ENCODE measurements around the gene FA2H. TPM values are rescaled to one million over a fixed set of nuclear protein-coding genes. Genes with fewer than 3 reads are reported as not detected.

Gene FA2H
- total and polyA plus RNA-seq, 10 of the 15 experiments (the other 5 are each of a cell fraction or from before 2014, with no cell fraction given), result 0.05 to 0.73 (median 0.51) TPM; not detected in 3

DNA sequence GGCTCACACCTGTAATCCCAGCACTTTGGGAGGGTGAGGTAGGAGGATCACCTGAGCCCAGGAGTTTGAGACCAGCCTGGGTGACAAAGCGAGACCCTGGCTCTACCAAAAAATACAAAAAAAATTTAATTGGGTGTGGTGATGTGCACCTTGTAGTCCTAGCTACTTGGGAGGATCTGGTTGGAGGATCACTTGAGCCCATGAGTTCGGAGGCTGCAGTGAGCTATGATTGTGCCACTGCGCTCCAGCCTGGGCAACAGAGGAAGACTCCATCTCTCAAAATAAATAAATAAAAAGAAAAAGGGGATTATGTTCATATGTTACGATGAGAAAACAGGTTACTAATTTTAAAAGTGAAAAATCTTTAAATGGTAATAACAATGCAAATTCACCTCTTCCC, 75.0 kb downstream of the FA2H start:
- in situ Hi-C loops (cut with MboI), result loop anchor here (5.0 kb wide), 1 partner anchor 408 kb away; no protein-coding TSS in a partner anchor
- no peak for ATAC-seq

More for the DNA sequence above, 75.0 kb downstream of the FA2H start:
- 4% methylated on average over 4 of the region's 4 CpGs for WGBS (ENCODE audit: insufficient coverage, insufficient replicate concordance, low lambda C conversion rate, missing lambda C conversion rate)
- intact Hi-C loops (cut with micrococcal nuclease; ENCODE audit: unreplicated experiment), result loop anchor here (2.0 kb wide), 1 partner anchor 33 kb away; the partner anchor contains the start of gene RFWD3
- no peak for DNase-seq (ENCODE audit: low read depth, low spot score)
- Histone ChIP-seq H3K9me3 (replicated peaks; ENCODE audit: control insufficient read depth, insufficient read depth, low read length) (no peaks in the 10 kb centered on the region), H3K4me1 (ENCODE audit: control insufficient read depth, insufficient read depth, low read length) (peaks cover 9% of the 10 kb centered on the region), H2AFZ (ENCODE audit: control insufficient read depth, low read depth, low read length) (peak overlapping the region; percentile 94; the same call in 1 of the 2 replicates), H3K36me3 (ENCODE audit: control insufficient read depth in 2 of 2, insufficient read depth in 2 of 2, low read length in 1 of 2) (no peaks in the 10 kb centered on the region), H3K27me3 (replicated peaks in 1 of 2; ENCODE audit: control insufficient read depth in 2 of 2, insufficient read depth in 2 of 2, low read length in 1 of 2) (no peaks in the 10 kb centered on the region), H4K20me1 (ENCODE audit: control insufficient read depth, insufficient read depth) (no peaks in the 10 kb centered on the region), H3K79me2 (ENCODE audit: control insufficient read depth, insufficient read depth, low read length) (peaks cover 11% of the 10 kb centered on the region), H3K27ac (ENCODE audit: control insufficient read depth, insufficient read depth) (peak overlapping the region; percentile 97), H3K4me2 (ENCODE audit: control insufficient read depth, insufficient read depth) (peak overlapping the region; percentile 99), H3K4me3 (peak overlapping the region; percentile 78), H3K9ac (ENCODE audit: control insufficient read depth, insufficient read depth, low read length) (peak overlapping the region; percentile 75)
- CTCF ChIA-PET, result interaction anchor here (0.6 to 5.1 kb wide), 9 partner anchors 9 to 163 kb away, joined by 3 to 54 read pairs (median 5); partner anchors contain the start of gene RFWD3
- no peak for FAIRE-seq
- RAD21 ChIA-PET (ENCODE audit: unreplicated experiment), result interaction anchor here (0.8 to 3.9 kb wide), 7 partner anchors 11 to 948 kb away, joined by 3 to 18 read pairs (median 3); partner anchors contain the start of genes GLG1, KARS1, RFWD3 and TERF2IP
- no TSS peak for BruUV-seq (replicated peaks)
- SMC1A ChIA-PET (ENCODE audit: uncharacterized antibody, unreplicated experiment), result interaction anchor here (0.6 to 5.4 kb wide), 6 partner anchors 9 to 312 kb away, joined by 3 to 26 read pairs (median 4); partner anchors contain the start of gene RFWD3
- POLR2A ChIA-PET, result interaction anchor here (0.6 to 4.7 kb wide), 4 partner anchors 32 to 163 kb away, joined by 3 to 28 read pairs (median 4); partner anchors contain the start of gene RFWD3
- TF ChIP-seq CREM (IDR thresholded peaks at IDR 0.05; ENCODE audit: low read depth), result no peak
- no peak for TF ChIP-seq SP1 (IDR thresholded peaks at IDR 0.05; ENCODE audit: low read depth, low read length)
- TF ChIP-seq, protein P1, sequence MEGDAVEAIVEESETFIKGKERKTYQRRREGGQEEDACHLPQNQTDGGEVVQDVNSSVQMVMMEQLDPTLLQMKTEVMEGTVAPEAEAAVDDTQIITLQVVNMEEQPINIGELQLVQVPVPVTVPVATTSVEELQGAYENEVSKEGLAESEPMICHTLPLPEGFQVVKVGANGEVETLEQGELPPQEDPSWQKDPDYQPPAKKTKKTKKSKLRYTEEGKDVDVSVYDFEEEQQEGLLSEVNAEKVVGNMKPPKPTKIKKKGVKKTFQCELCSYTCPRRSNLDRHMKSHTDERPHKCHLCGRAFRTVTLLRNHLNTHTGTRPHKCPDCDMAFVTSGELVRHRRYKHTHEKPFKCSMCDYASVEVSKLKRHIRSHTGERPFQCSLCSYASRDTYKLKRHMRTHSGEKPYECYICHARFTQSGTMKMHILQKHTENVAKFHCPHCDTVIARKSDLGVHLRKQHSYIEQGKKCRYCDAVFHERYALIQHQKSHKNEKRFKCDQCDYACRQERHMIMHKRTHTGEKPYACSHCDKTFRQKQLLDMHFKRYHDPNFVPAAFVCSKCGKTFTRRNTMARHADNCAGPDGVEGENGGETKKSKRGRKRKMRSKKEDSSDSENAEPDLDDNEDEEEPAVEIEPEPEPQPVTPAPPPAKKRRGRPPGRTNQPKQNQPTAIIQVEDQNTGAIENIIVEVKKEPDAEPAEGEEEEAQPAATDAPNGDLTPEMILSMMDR (IDR thresholded peaks at IDR 0.05 in 2 of 3, conservative IDR thresholded peaks at IDR 0.05 in 1 of 3; ENCODE audit: control insufficient read depth in 2 of 3, extremely low read depth in 1 of 3, insufficient read depth in 1 of 3, low read depth in 3 of 3, low read length in 3 of 3), result no peak
- no peak for TF ChIP-seq CHD1 (IDR thresholded peaks at IDR 0.05; ENCODE audit: low read depth, low read length)
- TF ChIP-seq ZBED1 (IDR thresholded peaks at IDR 0.05; ENCODE audit: borderline replicate concordance), result no peak
- TF ChIP-seq CREB1 (IDR thresholded peaks at IDR 0.05; ENCODE audit: low read depth), result no peak
